Upper lobe of left lung (tissue), 6 donors: ENCODE measurements around the gene RBM33. TPM values are rescaled to one million over a fixed set of nuclear protein-coding genes. Genes with fewer than 3 reads are reported as not detected.
A peak's percentile ranks its signal among the peaks of the same experiment; 100 is the strongest.
"Not testable (repeated sequence)": the region's sequence is repeated elsewhere in the genome, so short reads cannot be mapped to it uniquely, and the experiment has no call there.

Experiments used
- ATAC-seq, 2 donors: fragments of 200-7000 bp; cut with Tn5 transposase; one replicate each; pipeline ENCODE4 v1.9.1; 2022; ENCODE audit warnings: mild to moderate bottlenecking in 2 of 2, moderate library complexity in 2 of 2; ENCODE audit not compliant: low FRiP score in 2 of 2
- DNase-seq, 2 donors: peaks; one replicate each; pipeline ENCODE4 v3.0.0-alpha.2; 2019 to 2020
- H3K27ac ChIP-seq, 4 donors: fragments of 200-600 bp; sonication (generic); one replicate each; pipeline ENCODE4 v1.5.1; 2016 to 2019
- H3K27me3 ChIP-seq, 4 donors: fragments of 200-600 bp; sonication (generic); one replicate each; pipeline ENCODE4 v1.5.1; 2017 to 2019
- H3K36me3 ChIP-seq, 4 donors: fragments of 200-600 bp; sonication (generic); one replicate each; pipeline ENCODE4 v1.5.1; 2016 to 2019
- H3K4me1 ChIP-seq, 4 donors: fragments of 200-600 bp; sonication (generic); one replicate each; pipeline ENCODE4 v1.5.1; 2018 to 2019
- H3K4me3 ChIP-seq, 4 donors: fragments of 200-600 bp; sonication (generic); one replicate each; pipeline ENCODE4 v1.5.1; 2017 to 2019; ENCODE audit warnings: mild to moderate bottlenecking in 2 of 4, moderate library complexity in 1 of 4
- H3K9me3 ChIP-seq, 4 donors: fragments of 200-600 bp; sonication (generic); one replicate each; pipeline ENCODE4 v1.5.1; 2018 to 2019
- EP300 ChIP-seq, 4 donors: sonication (generic); formaldehyde crosslinking; IDR thresholded peaks; one replicate each; pipeline ENCODE4 v1.5.1; 2017; ENCODE audit warnings: antibody characterized with exemption in 4 of 4, control low read depth in 2 of 4
- POLR2A ChIP-seq, 4 donors: fragments of 450-650 bp; IDR thresholded peaks; one replicate each; pipeline ENCODE4 v1.5.1; 2016 to 2017; ENCODE audit warnings: antibody characterized with exemption in 4 of 4, mild to moderate bottlenecking in 2 of 4
- POLR2AphosphoS5 ChIP-seq, 2 donors: sonication (generic); formaldehyde crosslinking; IDR thresholded peaks; one replicate each; pipeline ENCODE4 v1.5.1; 2017; ENCODE audit warnings: antibody characterized with exemption in 2 of 2
- WGBS, 2 donors: methylation state at CpG; one replicate each; pipeline ENCODE4 v1.1.5; 2017 to 2018; 5-methylcytosine and 5-hydroxymethylcytosine counted together
- total RNA-seq, 6 donors: library from RNA; depleted of rRNA in 4 of 6; stranded (reverse); fragments of >200 nt in 4 of 6; gene quantifications; one replicate each; pipeline versions ENCODE4 v1.1.0 to v1.2.1, GENCODE V29; 2016 to 2021
- TF ChIP-seq, protein P1 (sequence below), 6 experiments: fragments of 450-650 bp in 4 of 6; fragments of 200-600 bp in 2 of 6; sonication (generic) in 2 of 6; IDR thresholded peaks; one replicate each; pipeline ENCODE4 v1.5.1; 2016 to 2019; ENCODE audit warnings: antibody characterized with exemption in 6 of 6
- donor health status: DM: no; HTN: no; CAD: no; lungs with moderate emphysema.
- donor health status: DM: no; HTN: yes; CAD: no; lungs with severe emphysema.

Gene RBM33
- total RNA-seq, 6 donors from 2014 or later = 40.6 to 179 (median 76.4) TPM

DNA sequence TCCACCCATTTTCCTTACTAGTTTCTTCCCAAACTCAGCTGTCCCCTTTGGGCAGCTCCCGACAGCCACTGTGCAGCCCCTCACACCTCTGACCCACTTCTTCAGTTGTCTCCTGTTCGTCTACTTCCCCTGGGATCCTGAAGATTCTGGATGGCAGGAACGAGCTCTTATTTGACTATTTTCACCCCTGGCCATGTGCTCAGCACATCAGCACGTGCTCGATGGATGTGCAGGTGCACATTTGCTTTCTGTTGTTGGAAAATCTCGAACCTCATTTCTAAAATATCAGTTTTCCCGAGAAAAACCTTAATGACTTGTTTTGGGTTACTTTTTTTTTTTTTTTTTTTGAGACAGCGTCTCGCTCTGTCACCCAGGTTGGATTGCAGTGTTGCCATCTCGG lies 31.8 kb upstream of the RBM33 start:
- no peak for ATAC-seq
- 83 to 85% methylated on average over 10 of the region's 10 CpGs for WGBS, 2 donors

DNA sequence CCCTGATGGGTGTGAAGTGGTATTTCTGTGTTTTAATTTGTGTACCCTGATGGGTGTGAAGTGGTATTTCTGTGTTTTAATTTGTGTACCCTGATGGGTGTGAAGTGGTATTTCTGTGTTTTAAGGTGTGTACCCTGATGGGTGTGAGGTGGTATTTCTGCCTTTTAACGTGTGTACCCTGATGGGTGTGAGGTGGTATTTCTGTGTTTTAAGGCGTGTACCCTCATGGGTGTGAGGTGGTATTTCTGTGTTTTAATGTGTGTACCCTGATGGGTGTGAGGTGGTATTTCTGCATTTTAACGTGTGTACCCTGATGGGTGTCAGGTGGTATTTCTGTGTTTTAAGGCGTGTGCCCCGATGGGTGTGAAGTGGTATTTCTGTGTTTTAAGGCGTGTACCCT lies 29.4 kb upstream of the RBM33 start:
- WGBS, 2 donors = 87 to 93% methylated on average over 6 of the region's 6 CpGs
- H3K27me3 ChIP-seq, DNase-seq, ATAC-seq, H3K4me3 ChIP-seq, H3K27ac ChIP-seq, H3K9me3 ChIP-seq, H3K36me3 ChIP-seq: not testable (repeated sequence)
- peaks cover 0 to 18% (median 2%) of the 10 kb centered on the region in 4 donors for H3K4me1 ChIP-seq

More for the DNA sequence above, 31.8 kb upstream of the RBM33 start:
- no peaks in the 10 kb centered on the region for H3K9me3 ChIP-seq
- DNase-seq = no peak
- no peak for TF ChIP-seq EP300 (IDR thresholded peaks at IDR 0.05)
- TF ChIP-seq, protein P1, sequence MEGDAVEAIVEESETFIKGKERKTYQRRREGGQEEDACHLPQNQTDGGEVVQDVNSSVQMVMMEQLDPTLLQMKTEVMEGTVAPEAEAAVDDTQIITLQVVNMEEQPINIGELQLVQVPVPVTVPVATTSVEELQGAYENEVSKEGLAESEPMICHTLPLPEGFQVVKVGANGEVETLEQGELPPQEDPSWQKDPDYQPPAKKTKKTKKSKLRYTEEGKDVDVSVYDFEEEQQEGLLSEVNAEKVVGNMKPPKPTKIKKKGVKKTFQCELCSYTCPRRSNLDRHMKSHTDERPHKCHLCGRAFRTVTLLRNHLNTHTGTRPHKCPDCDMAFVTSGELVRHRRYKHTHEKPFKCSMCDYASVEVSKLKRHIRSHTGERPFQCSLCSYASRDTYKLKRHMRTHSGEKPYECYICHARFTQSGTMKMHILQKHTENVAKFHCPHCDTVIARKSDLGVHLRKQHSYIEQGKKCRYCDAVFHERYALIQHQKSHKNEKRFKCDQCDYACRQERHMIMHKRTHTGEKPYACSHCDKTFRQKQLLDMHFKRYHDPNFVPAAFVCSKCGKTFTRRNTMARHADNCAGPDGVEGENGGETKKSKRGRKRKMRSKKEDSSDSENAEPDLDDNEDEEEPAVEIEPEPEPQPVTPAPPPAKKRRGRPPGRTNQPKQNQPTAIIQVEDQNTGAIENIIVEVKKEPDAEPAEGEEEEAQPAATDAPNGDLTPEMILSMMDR (IDR thresholded peaks at IDR 0.05) = no peak
- no peak for TF ChIP-seq POLR2AphosphoS5 (IDR thresholded peaks at IDR 0.05)
- TF ChIP-seq POLR2A (IDR thresholded peaks at IDR 0.05) = no peak
- H3K36me3 ChIP-seq = no peaks in the 10 kb centered on the region
- H3K27me3 ChIP-seq = no peaks in the 10 kb centered on the region
- H3K4me3 ChIP-seq = no peak overlapping the region
- H3K27ac ChIP-seq = no peak overlapping the region
- H3K4me1 ChIP-seq = peaks cover 0 to 7% (median 2%) of the 10 kb centered on the region in 4 donors

DNA sequence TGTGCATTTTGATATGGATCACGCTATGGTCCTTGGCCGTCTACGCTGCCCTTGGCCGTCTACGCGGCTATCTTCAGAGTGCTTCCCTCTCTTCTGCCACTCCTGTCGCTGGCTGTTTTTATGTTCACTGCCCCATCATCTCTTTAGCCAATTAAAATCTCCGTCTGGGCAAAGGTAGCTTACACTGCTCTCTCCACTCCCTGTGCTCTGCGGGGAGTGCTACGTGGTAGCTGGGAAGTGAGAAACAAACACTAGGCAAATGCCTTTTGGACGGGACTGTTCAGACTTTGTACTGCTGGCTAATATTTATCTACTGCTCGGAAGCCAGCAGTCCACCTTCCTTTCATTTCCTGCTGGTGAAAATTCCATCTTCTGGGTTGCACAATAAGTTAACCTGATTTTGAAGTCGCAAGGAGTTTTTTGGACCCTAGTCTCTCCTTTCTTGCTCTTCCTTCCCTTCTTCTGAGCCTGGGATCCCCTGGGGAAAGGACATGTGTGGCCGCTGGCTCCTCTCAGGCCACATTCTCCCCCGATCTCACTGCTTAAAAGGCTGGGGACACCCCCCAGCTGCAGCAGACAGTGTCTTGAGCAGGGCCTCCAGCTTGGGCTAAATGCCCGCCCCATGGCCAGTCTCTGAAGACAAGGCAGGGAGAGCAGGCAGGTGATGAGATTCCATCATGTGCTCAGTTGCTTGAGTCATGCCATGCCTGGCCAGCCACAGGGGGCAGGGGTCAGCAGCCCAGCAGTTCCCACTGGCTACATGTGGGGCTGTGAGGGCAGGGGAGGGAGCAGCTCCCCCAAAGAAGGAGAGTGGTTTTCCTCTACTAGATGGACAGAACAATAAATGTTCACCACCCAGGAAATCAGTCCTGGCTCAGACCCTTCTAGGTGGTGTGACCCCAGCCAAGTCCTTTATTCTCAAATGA lies 25.5 kb upstream of the RBM33 start:
- Histone ChIP-seq H3K36me3 (no peaks in the 10 kb centered on the region), H3K27ac (peak overlapping the region; percentile 49 to 73 (median 71)), H3K27me3 (no peaks in the 10 kb centered on the region), H3K4me1 (peaks cover 0 to 11% (median 0%) of the 10 kb centered on the region in 4 donors), H3K4me3 (no peak overlapping the region), H3K9me3 (no peaks in the 10 kb centered on the region)
- 61 to 70% methylated on average over 15 to 16 of the region's 16 CpGs for WGBS, 2 donors
- DNase-seq (peak; percentile 28 to 55), ATAC-seq (peak; percentile 67 to 89)
- TF ChIP-seq, protein P1 (IDR thresholded peaks at IDR 0.05) = no peak
- peak in 1 of 2 donors; percentile 26 for TF ChIP-seq POLR2AphosphoS5 (IDR thresholded peaks at IDR 0.05)
- TF ChIP-seq EP300 (IDR thresholded peaks at IDR 0.05) = peak in 1 of 4 donors; percentile 27
- TF ChIP-seq POLR2A (IDR thresholded peaks at IDR 0.05) = peak in 1 of 4 donors; percentile 24

DNA sequence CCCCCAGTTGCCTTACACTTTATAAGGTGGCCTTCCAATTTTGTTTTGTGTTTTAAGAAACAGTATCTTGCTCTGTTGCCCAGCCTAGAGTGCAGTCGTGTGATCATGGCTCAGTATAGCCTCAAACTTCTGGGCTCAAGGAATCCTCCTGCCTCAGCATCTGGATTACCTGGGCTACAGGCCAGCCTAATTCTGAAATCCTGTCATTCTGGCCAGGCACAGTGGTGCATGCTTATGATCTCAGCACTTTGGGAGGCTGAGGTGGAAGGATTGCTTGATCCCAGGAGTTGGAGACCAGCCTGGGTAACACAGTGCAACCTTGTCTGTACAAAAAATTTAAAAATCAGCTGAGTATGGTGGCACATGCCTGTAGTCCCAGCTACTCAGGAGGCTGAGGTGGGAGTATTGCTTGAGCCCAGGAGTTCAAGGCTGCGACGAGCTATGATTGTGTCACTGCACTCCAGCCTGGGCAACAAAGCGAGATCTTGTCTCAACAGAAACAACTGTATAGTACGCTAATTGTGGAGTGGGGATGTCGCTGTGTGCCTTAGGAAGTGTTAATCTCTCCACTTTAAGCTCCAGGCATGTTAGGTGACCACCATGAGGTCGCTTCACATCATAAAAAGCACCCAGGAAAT lies 24.7 kb upstream of the RBM33 start:
- TF ChIP-seq POLR2AphosphoS5 (IDR thresholded peaks at IDR 0.05) (no peak), POLR2A (IDR thresholded peaks at IDR 0.05) (no peak), EP300 (IDR thresholded peaks at IDR 0.05) (no peak)
- TF ChIP-seq, protein P1 (IDR thresholded peaks at IDR 0.05) = no peak
- ATAC-seq (peak in 1 of 2 donors; percentile 15), DNase-seq (no peak)
- H3K4me1 ChIP-seq = peaks cover 0 to 11% (median 0%) of the 10 kb centered on the region in 4 donors
- no peaks in the 10 kb centered on the region for H3K27me3 ChIP-seq
- H3K4me3 ChIP-seq = no peak overlapping the region
- peak overlapping the region in 3 of 4 donors; percentile 49 to 73 (median 73) for H3K27ac ChIP-seq
- no peaks in the 10 kb centered on the region for H3K9me3 ChIP-seq
- 94 to 95% methylated on average over 7 of the region's 7 CpGs for WGBS, 2 donors
- H3K36me3 ChIP-seq = no peaks in the 10 kb centered on the region

DNA sequence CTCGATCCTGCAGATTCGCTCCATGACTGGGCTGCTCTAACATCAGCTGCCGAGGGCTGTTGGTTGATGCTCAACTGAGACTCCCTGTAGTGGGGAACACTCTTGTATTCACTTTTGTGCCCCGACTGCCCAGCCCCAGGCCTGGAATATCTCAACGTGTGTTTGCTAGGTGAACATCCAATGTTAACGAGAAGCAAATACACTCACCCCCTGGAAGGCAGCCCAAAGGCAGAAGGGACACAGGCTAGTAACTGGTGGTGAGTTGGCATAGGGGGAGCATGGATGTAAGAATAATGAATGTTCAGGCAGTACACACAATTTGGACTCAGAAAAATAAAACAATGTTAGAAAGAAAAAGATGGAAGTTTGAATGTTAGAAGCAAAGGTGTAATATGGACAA lies 24.0 kb upstream of the RBM33 start:
- ATAC-seq (no peak), DNase-seq (no peak)
- Histone ChIP-seq H3K9me3 (no peaks in the 10 kb centered on the region), H3K27me3 (no peaks in the 10 kb centered on the region), H3K4me1 (peaks cover 0 to 11% (median 0%) of the 10 kb centered on the region in 4 donors), H3K4me3 (no peak overlapping the region), H3K27ac (no peak overlapping the region), H3K36me3 (no peaks in the 10 kb centered on the region)
- WGBS, 2 donors = 80 to 83% methylated on average over 6 of the region's 6 CpGs
- TF ChIP-seq POLR2A (IDR thresholded peaks at IDR 0.05) (no peak), EP300 (IDR thresholded peaks at IDR 0.05) (no peak), POLR2AphosphoS5 (IDR thresholded peaks at IDR 0.05) (no peak)
- TF ChIP-seq, protein P1 (IDR thresholded peaks at IDR 0.05) = no peak
